KOPT-K1 (cell line): ENCODE results near the gene PPP1R26.
"Not testable (repeated sequence)": the region's sequence is repeated elsewhere in the genome, so short reads cannot be mapped to it uniquely, and the experiment has no call there.

Experiments
- H3K27ac ChIP-seq: fragments of 200-600 bp; sonication (generic); 2 replicates; pipeline ENCODE4 v1.5.1; 2016; ENCODE audit warnings: antibody characterized with exemption, mild to moderate bottlenecking, low read depth, low read length; ENCODE audit not compliant: poor library complexity, severe bottlenecking
- H3K36me3 ChIP-seq: fragments of 200-600 bp; sonication (generic); 2 replicates; pipeline ENCODE4 v1.5.1; 2017; ENCODE audit warnings: antibody characterized with exemption, mild to moderate bottlenecking, low read length, moderate library complexity; ENCODE audit not compliant: insufficient read depth
- H3K9me3 ChIP-seq: fragments of 200-600 bp; sonication (generic); 2 replicates; pipeline ENCODE4 v1.5.1; 2017; ENCODE audit warnings: antibody characterized with exemption, low read length, mild to moderate bottlenecking; ENCODE audit not compliant: insufficient read depth, poor library complexity, severe bottlenecking

PPP1R26 gene

GRCh38 chr9:135526730-135527571, 47.4 kb downstream of the PPP1R26 start:
- no peaks in the 10 kb centered on the region for H3K36me3 ChIP-seq
- no peaks in the 10 kb centered on the region for H3K9me3 ChIP-seq
- H3K27ac ChIP-seq: no peak overlapping the region

GRCh38 chr9:135528842-135529435, 49.4 kb downstream of the PPP1R26 start:
- H3K27ac ChIP-seq, H3K36me3 ChIP-seq, H3K9me3 ChIP-seq: not testable (repeated sequence)

DNA sequence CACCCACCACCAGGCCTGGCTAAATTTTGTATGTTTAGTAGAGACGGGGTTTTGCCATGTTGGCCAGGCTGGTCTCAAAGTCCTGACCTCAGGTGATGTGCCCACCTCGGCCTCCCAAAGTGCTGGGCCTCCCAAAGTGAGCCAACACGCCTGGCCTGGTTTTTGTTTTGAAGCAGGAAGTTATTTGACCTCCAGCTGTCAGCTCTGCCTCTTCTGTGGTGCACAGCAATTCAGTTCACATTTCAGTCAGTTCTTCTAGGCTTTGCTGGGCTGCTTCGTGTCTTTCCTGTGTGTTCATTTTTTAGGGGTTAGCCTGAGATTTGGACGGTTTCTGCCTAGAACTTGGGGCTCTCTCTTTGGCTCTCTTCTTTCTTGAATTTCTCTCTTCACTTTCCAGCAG, 50.6 kb downstream of the PPP1R26 start:
- no peaks in the 10 kb centered on the region for H3K9me3 ChIP-seq
- no peak overlapping the region for H3K27ac ChIP-seq
- no peaks in the 10 kb centered on the region for H3K36me3 ChIP-seq

GRCh38 chr9:135531096-135531495, 51.5 kb downstream of the PPP1R26 start:
- H3K36me3 ChIP-seq: no peaks in the 10 kb centered on the region
- no peaks in the 10 kb centered on the region for H3K9me3 ChIP-seq
- H3K27ac ChIP-seq: no peak overlapping the region

DNA sequence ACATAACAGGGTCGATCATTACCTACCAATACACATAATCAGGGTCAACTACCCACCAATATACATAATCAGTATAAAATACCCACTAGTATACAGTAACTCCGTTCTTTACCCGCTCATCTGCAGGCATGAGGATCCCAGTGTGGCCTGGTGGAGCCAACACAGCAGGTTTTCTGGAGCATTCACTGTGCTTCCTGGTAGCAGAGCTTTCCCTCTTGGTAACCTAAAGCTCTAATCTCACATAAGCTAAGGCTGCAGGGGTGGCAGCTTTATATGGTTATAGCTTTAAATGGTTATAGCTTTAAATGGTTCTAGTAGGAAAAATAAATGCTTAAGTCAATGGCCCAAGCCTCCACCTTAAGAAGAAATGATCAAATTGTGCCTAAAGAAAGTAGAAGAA, 53.5 kb downstream of the PPP1R26 start:
- Histone ChIP-seq H3K9me3 (no peaks in the 10 kb centered on the region), H3K27ac (no peak overlapping the region), H3K36me3 (no peaks in the 10 kb centered on the region)

DNA sequence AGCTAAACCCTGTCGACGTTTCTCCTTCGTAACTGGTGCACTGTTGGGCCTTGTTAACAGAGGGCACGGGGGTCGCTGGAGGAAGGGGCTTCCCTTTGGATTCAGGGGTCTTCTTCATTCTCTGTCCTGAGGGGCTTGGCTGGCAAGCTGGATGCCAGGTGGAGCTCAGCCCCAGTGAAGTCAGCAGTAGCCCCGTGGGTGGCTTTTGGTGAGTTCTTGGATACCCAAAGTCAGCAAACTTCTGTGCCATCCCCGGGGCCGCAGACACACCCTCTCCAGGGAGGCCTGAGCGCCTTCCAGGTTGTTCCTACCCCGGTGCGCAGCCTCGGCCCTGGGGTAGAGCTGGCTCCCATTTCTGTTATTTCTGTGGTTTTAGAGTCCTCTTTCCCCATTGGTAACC, 54.1 kb downstream of the PPP1R26 start:
- no peaks in the 10 kb centered on the region for H3K36me3 ChIP-seq
- no peak overlapping the region for H3K27ac ChIP-seq
- no peaks in the 10 kb centered on the region for H3K9me3 ChIP-seq

DNA sequence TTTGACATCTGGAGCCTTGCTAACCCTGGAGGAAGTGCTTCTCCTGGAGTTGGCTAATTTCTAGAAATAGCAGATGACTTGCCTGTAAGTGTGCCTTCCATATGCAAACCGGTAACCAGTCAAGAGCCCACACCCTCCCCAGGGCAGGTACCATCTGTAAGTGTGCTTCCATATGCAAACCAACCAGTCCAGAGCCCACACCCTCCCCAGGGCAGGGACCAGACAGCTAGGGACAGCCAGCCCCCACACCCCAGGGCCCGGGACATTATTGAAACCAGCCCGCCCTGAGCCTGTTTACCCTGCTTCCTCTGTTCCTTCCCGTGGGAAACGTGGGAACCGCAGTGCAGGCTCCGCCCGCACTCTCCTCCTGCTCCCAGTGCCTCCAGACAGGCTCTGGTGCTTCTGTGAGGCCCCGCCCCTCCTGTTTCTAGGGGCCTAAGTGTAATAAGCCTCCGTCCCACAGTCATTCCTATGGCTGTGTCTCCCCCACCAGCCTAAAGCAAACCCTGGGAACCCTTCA, 54.7 kb downstream of the PPP1R26 start:
- not testable (repeated sequence) for H3K36me3 ChIP-seq, H3K27ac ChIP-seq, H3K9me3 ChIP-seq

DNA sequence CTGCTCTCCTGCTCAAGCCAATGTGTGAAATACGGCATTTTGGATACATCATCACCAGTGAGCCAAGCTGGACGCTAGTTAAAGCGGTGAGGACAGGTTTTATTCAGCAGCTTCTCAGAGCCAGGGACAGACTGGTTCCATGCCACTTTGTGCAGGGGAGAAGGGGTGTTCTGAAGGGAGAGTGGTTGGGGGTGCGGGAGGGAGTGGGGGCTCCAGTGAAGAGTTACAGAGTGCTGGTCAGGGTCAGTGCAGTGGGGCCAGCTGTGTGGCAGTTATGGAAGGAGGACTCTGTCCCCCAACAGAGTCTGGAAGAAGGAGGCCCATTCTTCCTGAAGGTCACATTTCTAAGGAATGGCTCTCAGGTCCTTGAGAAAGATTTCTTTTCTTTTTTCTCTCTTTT, 55.2 kb downstream of the PPP1R26 start:
- not testable (repeated sequence) for H3K36me3 ChIP-seq, H3K9me3 ChIP-seq

DNA sequence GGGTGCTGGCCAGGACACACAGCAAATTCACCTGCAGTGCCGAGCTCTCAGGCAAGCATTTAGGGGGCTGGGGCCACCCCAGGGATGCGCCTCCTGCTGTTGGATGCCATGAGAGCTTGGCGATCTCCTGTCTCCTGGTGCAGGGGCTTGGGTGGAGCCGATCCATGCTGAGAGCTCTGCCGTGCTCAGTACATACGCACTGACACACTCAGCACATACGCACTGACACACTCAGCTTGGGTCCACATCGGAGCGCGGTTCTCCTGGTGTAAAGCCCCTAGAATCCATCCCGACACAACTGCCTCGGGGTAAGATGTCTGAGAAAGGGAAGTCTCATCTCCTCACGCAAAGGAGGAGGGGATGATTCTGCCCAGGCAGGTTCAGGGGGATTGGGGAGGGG, 56.0 kb downstream of the PPP1R26 start:
- H3K27ac ChIP-seq, H3K36me3 ChIP-seq, H3K9me3 ChIP-seq: not testable (repeated sequence)

More for the DNA sequence above, 55.2 kb downstream of the PPP1R26 start:
- H3K27ac ChIP-seq: not testable (repeated sequence)

DNA sequence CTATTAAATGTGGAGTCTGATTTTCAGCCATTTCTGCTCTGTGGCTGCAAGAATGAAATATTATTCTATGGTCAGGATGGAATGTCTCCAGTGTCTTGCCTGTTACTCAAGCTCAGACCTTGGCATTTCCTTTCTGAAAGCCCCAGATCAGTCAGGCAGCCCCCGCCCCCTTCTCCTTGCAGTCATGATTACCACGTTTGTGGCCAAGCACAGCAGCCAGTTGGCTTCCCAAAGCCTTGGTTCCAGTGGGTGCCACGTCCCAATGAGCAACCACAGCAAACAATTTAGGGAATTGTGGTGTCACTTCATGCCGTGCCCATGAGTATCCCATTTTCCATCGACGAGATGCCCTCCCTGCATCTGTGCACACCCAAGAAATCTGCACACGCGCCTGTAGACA, 56.6 kb downstream of the PPP1R26 start:
- Histone ChIP-seq H3K27ac (no peak overlapping the region), H3K9me3 (no peaks in the 10 kb centered on the region), H3K36me3 (no peaks in the 10 kb centered on the region)
